ENCODE data around the gene CKAP4.
A peak's percentile ranks its signal among the peaks of the same experiment; 100 is the strongest.
"Not testable (repeated sequence)": the region's sequence is repeated elsewhere in the genome, so short reads cannot be mapped to it uniquely, and the experiment has no call there.

Gene CKAP4

GRCh38 chr12:106247674-106248311, at the start of gene CKAP4:
Gene CKAP4, minus strand, starts transcription at chr12:106248020. Its CDS starts 169 bp downstream, at chr12:106247851.
- peaks cover 61% of the 10 kb centered on the region for H3K4me1 Mint-ChIP-seq (ENCODE audit: low read depth)
- peak within 1 kb of the TSS; percentile 84 for H3K4me3 Mint-ChIP-seq
- H3K9me3 Mint-ChIP-seq: no peaks in the 10 kb centered on the region
- intact Hi-C loops (cut with micrococcal nuclease): no loop called here
- H3K27me3 Mint-ChIP-seq: peaks cover 4% of the 10 kb centered on the region
- no peaks in the 10 kb centered on the region for H3K36me3 Mint-ChIP-seq (ENCODE audit: low read depth)
- no peak within 1 kb of the TSS for H3K27ac Mint-ChIP-seq

GRCh38 chr12:106297075-106297474, 49.3 kb upstream of the CKAP4 start:
- no peak overlapping the region for H3K4me3 Mint-ChIP-seq
- H3K27me3 Mint-ChIP-seq: peaks cover 1% of the 10 kb centered on the region
- peaks cover 7% of the 10 kb centered on the region for H3K4me1 Mint-ChIP-seq (ENCODE audit: low read depth)
- intact Hi-C loops (cut with micrococcal nuclease): no loop called here
- no peak overlapping the region for H3K27ac Mint-ChIP-seq
- H3K9me3 Mint-ChIP-seq: no peaks in the 10 kb centered on the region
- no peaks in the 10 kb centered on the region for H3K36me3 Mint-ChIP-seq (ENCODE audit: low read depth)

- Mint-ChIP-seq H3K27ac (no peak overlapping the region), H3K4me3 (no peak overlapping the region), H3K36me3 (ENCODE audit: low read depth) (no peaks in the 10 kb centered on the region), H3K4me1 (ENCODE audit: low read depth) (peaks cover 4% of the 10 kb centered on the region), H3K9me3 (no peaks in the 10 kb centered on the region), H3K27me3 (peaks cover 1% of the 10 kb centered on the region)
- intact Hi-C loops (cut with micrococcal nuclease): no loop called here
These were observed 48.5 kb upstream of the CKAP4 start for GRCh38 chr12:106296179-106296877.

GRCh38 chr12:106292339-106292738, 44.5 kb upstream of the CKAP4 start:
- H3K27me3 Mint-ChIP-seq: peaks cover 1% of the 10 kb centered on the region
- no peaks in the 10 kb centered on the region for H3K9me3 Mint-ChIP-seq
- no peaks in the 10 kb centered on the region for H3K36me3 Mint-ChIP-seq (ENCODE audit: low read depth)
- H3K4me1 Mint-ChIP-seq (ENCODE audit: low read depth): peaks cover 24% of the 10 kb centered on the region
- no peak overlapping the region for H3K27ac Mint-ChIP-seq
- intact Hi-C loops (cut with micrococcal nuclease): no loop called here
- no peak overlapping the region for H3K4me3 Mint-ChIP-seq

DNA sequence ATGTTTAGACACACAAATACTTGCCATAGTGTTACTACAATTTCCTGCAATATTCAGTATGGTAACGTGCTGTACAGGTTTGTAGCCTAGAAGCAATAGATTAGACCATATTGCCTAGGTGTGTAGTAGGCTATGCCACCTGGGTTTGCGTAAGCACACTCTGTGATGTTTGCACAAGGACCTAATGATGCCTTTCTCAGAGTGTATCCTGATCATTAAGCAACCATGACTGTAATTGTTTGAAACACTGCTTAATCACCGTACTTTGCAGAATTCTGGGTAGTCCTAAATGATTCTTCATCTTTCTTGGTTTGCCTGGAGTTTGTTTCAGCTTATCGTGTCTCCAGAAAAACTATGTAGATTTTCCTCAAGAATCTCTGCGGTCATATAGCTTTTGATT, 43.5 kb upstream of the CKAP4 start:
- Mint-ChIP-seq H3K27ac (no peak overlapping the region), H3K4me3 (no peak overlapping the region), H3K9me3 (no peaks in the 10 kb centered on the region), H3K4me1 (ENCODE audit: low read depth) (peaks cover 24% of the 10 kb centered on the region), H3K27me3 (peaks cover 10% of the 10 kb centered on the region), H3K36me3 (ENCODE audit: low read depth) (no peaks in the 10 kb centered on the region)
- intact Hi-C loops (cut with micrococcal nuclease): no loop called here

- H3K4me1 Mint-ChIP-seq (ENCODE audit: low read depth): peaks cover 24% of the 10 kb centered on the region
- H3K4me3 Mint-ChIP-seq: no peak overlapping the region
- no peaks in the 10 kb centered on the region for H3K9me3 Mint-ChIP-seq
- no peak overlapping the region for H3K27ac Mint-ChIP-seq
- H3K36me3 Mint-ChIP-seq (ENCODE audit: low read depth): no peaks in the 10 kb centered on the region
- intact Hi-C loops (cut with micrococcal nuclease): no loop called here
- peaks cover 11% of the 10 kb centered on the region for H3K27me3 Mint-ChIP-seq
These were observed 42.8 kb upstream of the CKAP4 start for GRCh38 chr12:106290666-106291065.

GRCh38 chr12:106289196-106289681, 41.4 kb upstream of the CKAP4 start:
- Mint-ChIP-seq H3K4me3 (no peak overlapping the region), H3K9me3 (no peaks in the 10 kb centered on the region), H3K36me3 (ENCODE audit: low read depth) (no peaks in the 10 kb centered on the region)

GRCh38 chr12:106288494-106289195, 40.8 kb upstream of the CKAP4 start:
- Mint-ChIP-seq H3K4me1 (ENCODE audit: low read depth) (peaks cover 31% of the 10 kb centered on the region), H3K27ac (no peak overlapping the region), H3K9me3 (no peaks in the 10 kb centered on the region), H3K4me3 (no peak overlapping the region), H3K27me3 (peaks cover 26% of the 10 kb centered on the region), H3K36me3 (ENCODE audit: low read depth) (no peaks in the 10 kb centered on the region)
- intact Hi-C loops (cut with micrococcal nuclease): no loop called here

More at GRCh38 chr12:106289196-106289681, 41.4 kb upstream of the CKAP4 start:
- intact Hi-C loops (cut with micrococcal nuclease): no loop called here
- Mint-ChIP-seq H3K27ac (no peak overlapping the region), H3K4me1 (ENCODE audit: low read depth) (peaks cover 31% of the 10 kb centered on the region), H3K27me3 (peaks cover 20% of the 10 kb centered on the region)

- intact Hi-C loops (cut with micrococcal nuclease): no loop called here
- H3K27me3 Mint-ChIP-seq: peaks cover 30% of the 10 kb centered on the region
- no peaks in the 10 kb centered on the region for H3K36me3 Mint-ChIP-seq (ENCODE audit: low read depth)
- no peak overlapping the region for H3K27ac Mint-ChIP-seq
- no peaks in the 10 kb centered on the region for H3K9me3 Mint-ChIP-seq
- no peak overlapping the region for H3K4me3 Mint-ChIP-seq
- peaks cover 31% of the 10 kb centered on the region for H3K4me1 Mint-ChIP-seq (ENCODE audit: low read depth)
These were observed 40.3 kb upstream of the CKAP4 start for GRCh38 chr12:106288101-106288493.

DNA sequence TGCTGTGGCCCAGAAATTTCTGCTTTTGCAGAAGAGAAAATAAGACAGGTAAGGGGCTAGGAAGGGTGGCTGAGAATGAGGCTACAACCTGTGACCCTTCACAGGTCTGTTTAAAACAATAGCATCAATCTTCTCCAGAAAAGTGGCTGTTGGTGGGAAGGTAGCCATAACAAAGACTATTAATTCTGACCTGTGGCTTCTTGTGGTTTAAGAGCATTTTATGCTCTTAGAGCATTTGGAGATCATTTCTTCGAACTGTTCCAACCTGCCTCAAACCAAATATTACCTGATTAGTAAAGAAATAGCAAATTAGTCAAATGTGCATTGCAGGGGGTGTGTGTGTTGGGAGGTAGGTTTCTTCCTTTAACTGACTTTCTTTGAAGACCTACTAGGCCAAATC, 39.5 kb upstream of the CKAP4 start:
- intact Hi-C loops (cut with micrococcal nuclease): no loop called here
- H3K4me1 Mint-ChIP-seq (ENCODE audit: low read depth): peaks cover 36% of the 10 kb centered on the region
- H3K27ac Mint-ChIP-seq: no peak overlapping the region
- H3K9me3 Mint-ChIP-seq: peaks cover 3% of the 10 kb centered on the region
- peaks cover 37% of the 10 kb centered on the region for H3K27me3 Mint-ChIP-seq
- H3K36me3 Mint-ChIP-seq (ENCODE audit: low read depth): no peaks in the 10 kb centered on the region
- no peak overlapping the region for H3K4me3 Mint-ChIP-seq

DNA sequence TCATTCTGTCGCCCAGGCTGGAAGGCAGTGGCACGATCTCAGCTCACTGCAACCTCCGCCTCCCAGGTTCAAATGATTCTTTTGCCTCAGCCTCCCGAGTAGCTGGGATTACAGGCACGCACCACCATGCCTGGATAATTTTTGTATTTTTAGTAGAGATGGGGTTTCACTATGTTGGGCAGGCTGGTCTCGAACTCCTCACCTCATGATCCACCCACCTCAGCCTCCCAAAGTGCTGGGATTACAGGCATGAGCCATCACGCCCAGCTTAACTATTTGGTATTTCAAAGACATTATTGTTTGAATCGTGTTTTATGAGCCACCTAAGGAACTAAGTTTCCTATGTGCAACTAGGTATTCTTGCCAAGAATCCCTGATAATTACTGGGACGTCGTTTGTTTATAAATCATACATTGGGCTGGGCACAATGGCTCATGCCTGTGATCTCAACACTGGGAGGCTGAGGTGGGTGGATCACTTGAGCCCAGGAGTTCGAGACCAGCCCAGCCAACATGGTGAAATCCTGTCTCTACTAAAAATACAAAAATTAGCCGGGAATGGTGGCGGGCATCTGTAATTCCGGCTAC, 38.8 kb upstream of the CKAP4 start:
- Mint-ChIP-seq H3K4me1 (ENCODE audit: low read depth) (peaks cover 37% of the 10 kb centered on the region), H3K27me3 (peaks cover 37% of the 10 kb centered on the region)
- H3K4me3 Mint-ChIP-seq; intact Hi-C loops (cut with micrococcal nuclease); H3K9me3 Mint-ChIP-seq; H3K27ac Mint-ChIP-seq; H3K36me3 Mint-ChIP-seq (ENCODE audit: low read depth): not testable (repeated sequence)

GRCh38 chr12:106285982-106286381, 38.2 kb upstream of the CKAP4 start:
- Mint-ChIP-seq H3K4me3 (no peak overlapping the region), H3K27me3 (peaks cover 37% of the 10 kb centered on the region), H3K4me1 (ENCODE audit: low read depth) (peaks cover 35% of the 10 kb centered on the region), H3K9me3 (peaks cover 13% of the 10 kb centered on the region), H3K27ac (no peak overlapping the region), H3K36me3 (ENCODE audit: low read depth) (no peaks in the 10 kb centered on the region)
- intact Hi-C loops (cut with micrococcal nuclease): no loop called here

DNA sequence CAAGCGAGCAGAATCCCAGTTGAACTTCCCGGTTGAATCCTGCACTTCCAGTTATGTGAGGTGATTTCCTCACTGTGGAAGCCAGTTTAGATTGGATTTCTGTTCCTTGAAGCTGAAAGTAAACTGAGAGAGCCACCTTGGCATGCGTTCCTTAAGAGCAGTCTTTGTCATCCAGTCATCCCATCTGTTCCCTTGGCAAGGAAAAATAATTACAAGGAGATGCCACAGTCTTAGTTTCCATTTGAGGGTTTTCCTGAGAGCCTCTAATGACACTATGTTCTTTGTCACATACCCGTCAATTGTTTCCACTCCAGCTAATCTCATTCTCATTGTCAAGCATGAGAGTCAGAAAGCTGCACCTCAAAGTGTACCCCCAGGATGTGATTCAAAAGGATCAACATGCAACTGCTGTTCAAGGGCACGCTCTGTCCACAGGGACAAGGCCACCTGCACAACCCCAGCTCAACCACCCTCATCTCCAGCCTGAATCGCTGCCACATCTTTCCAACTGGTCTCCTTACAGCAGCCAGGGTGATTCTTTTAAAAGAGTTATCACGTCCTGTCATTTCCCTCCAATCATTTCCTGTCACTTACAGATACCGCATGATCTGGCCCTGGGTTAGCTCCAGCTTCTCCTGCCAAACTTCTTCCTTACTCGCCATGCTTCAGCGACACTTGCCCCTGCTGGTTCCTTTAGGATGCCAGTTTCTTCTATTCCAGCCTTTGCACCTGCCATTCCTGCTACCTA, 36.7 kb upstream of the CKAP4 start:
- peaks cover 38% of the 10 kb centered on the region for H3K4me1 Mint-ChIP-seq (ENCODE audit: low read depth)
- peaks cover 13% of the 10 kb centered on the region for H3K9me3 Mint-ChIP-seq
- no peak overlapping the region for H3K4me3 Mint-ChIP-seq
- H3K27me3 Mint-ChIP-seq: peaks cover 37% of the 10 kb centered on the region
- intact Hi-C loops (cut with micrococcal nuclease): no loop called here
- no peaks in the 10 kb centered on the region for H3K36me3 Mint-ChIP-seq (ENCODE audit: low read depth)
- no peak overlapping the region for H3K27ac Mint-ChIP-seq
